Measurements from ENCODE around the gene GNA12. TPM values are rescaled to one million over a fixed set of nuclear protein-coding genes. Genes with fewer than 3 reads are reported as not detected.
A peak's percentile ranks its signal among the peaks of the same experiment; 100 is the strongest.

GNA12 gene
- total and polyA plus RNA-seq, 10 of the 15 experiments (the other 5 are each of a cell fraction or from before 2014, with no cell fraction given): 1.9 to 51.8 (median 12.6) TPM

DNA sequence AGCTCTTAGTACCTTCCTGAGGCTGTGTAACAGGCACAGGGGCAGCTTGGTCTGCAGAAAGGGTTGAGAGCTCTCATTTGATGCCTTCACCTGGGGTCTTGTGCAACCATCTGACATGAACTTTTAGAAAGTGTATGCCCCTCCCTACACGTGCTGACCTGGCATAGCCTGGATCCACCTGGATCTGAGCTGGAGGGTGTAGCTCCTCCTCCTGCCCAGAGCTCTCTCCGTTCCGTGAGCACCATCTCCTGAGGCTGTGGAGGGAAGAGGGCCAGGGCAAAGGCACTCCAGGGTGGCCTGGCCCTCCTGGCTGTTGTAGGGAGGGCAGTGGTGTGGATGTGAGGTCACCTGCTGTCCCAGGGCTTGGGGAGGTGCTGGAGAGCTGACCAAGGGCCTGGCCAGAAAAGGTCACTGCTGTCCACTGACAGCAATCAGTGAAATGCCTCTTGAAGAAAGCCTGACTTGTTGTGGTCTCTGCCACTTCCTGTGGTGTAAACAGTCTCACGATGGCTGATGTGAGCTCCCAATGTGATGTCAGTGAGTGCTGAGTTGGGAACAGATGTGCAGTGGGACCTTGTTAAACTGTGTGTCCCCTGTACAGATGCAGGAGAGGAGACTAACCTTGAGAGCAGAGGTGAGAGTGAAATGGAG lies 133.1 kb downstream of the GNA12 start (continued):
- no peak for TF ChIP-seq TCF7 (IDR thresholded peaks at IDR 0.05; ENCODE audit: borderline replicate concordance)
- peak; percentile 53 for TF ChIP-seq DPF2 (IDR thresholded peaks at IDR 0.05)
- TF ChIP-seq KAT2A (conservative IDR thresholded peaks at IDR 0.05; ENCODE audit: control insufficient read depth, low read depth, low read length): no peak
- TF ChIP-seq YBX1 (IDR thresholded peaks at IDR 0.05): no peak
- no peak for TF ChIP-seq ELK1 (IDR thresholded peaks at IDR 0.05; ENCODE audit: low read depth, low read length)
- TF ChIP-seq, protein P1, sequence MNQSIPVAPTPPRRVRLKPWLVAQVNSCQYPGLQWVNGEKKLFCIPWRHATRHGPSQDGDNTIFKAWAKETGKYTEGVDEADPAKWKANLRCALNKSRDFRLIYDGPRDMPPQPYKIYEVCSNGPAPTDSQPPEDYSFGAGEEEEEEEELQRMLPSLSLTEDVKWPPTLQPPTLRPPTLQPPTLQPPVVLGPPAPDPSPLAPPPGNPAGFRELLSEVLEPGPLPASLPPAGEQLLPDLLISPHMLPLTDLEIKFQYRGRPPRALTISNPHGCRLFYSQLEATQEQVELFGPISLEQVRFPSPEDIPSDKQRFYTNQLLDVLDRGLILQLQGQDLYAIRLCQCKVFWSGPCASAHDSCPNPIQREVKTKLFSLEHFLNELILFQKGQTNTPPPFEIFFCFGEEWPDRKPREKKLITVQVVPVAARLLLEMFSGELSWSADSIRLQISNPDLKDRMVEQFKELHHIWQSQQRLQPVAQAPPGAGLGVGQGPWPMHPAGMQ (IDR thresholded peaks at IDR 0.05; ENCODE audit: borderline replicate concordance): no peak
- no peak for TF ChIP-seq MYB (IDR thresholded peaks at IDR 0.05; ENCODE audit: borderline replicate concordance, low read depth, low read length)
- no peak for TF ChIP-seq ZNF384 (IDR thresholded peaks at IDR 0.05; ENCODE audit: borderline replicate concordance, low read depth, low read length)
- peak; percentile 69 for TF ChIP-seq MTA2 (IDR thresholded peaks at IDR 0.05; ENCODE audit: low read depth)
- TF ChIP-seq NFXL1 (IDR thresholded peaks at IDR 0.05; ENCODE audit: borderline replicate concordance): no peak
- peak; percentile 63 for TF ChIP-seq PKNOX1 (IDR thresholded peaks at IDR 0.05)
- TF ChIP-seq CHD4 (IDR thresholded peaks at IDR 0.05): no peak
- 0 out of 2 replicates have a peak, but pooled peaks have one; percentile 2 for TF ChIP-seq POLR2A (IDR thresholded peaks at IDR 0.05; ENCODE audit: low read depth, low read length)
- TF ChIP-seq BACH1 (IDR thresholded peaks at IDR 0.05; ENCODE audit: borderline replicate concordance): no peak
- TF ChIP-seq RAD51 (IDR thresholded peaks at IDR 0.05): no peak
- TF ChIP-seq SREBF1 (IDR thresholded peaks at IDR 0.05; ENCODE audit: low read length): no peak
- peak; percentile 23 for TF ChIP-seq MEF2B (IDR thresholded peaks at IDR 0.05; ENCODE audit: partially characterized antibody, poor library complexity, severe bottlenecking)
- peak; percentile 78 for TF ChIP-seq NR2F1 (conservative IDR thresholded peaks at IDR 0.05)
- TF ChIP-seq JUNB (IDR thresholded peaks at IDR 0.05): no peak
- TF ChIP-seq CHD2 (IDR thresholded peaks at IDR 0.05; ENCODE audit: borderline replicate concordance, low read depth, low read length): peak; percentile 53; the same call in 1 of the 2 replicates
- peak; percentile 60 to 64; a peak in 3 of 4 replicates for TF ChIP-seq BHLHE40 (IDR thresholded peaks at IDR 0.05; ENCODE audit: borderline replicate concordance in 1 of 2, low read depth in 2 of 2, low read length in 1 of 2)
- no peak for TF ChIP-seq ATF3 (IDR thresholded peaks at IDR 0.05; ENCODE audit: borderline replicate concordance, extremely low read depth, low read depth, low read length)
- TF ChIP-seq, protein P2, sequence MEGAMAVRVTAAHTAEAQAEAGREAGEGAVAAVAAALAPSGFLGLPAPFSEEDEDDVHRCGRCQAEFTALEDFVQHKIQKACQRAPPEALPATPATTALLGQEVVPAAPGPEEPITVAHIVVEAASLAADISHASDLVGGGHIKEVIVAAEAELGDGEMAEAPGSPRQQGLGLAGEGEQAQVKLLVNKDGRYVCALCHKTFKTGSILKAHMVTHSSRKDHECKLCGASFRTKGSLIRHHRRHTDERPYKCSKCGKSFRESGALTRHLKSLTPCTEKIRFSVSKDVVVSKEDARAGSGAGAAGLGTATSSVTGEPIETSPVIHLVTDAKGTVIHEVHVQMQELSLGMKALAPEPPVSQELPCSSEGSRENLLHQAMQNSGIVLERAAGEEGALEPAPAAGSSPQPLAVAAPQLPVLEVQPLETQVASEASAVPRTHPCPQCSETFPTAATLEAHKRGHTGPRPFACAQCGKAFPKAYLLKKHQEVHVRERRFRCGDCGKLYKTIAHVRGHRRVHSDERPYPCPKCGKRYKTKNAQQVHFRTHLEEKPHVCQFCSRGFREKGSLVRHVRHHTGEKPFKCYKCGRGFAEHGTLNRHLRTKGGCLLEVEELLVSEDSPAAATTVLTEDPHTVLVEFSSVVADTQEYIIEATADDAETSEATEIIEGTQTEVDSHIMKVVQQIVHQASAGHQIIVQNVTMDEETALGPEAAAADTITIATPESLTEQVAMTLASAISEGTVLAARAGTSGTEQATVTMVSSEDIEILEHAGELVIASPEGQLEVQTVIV (IDR thresholded peaks at IDR 0.05; ENCODE audit: borderline replicate concordance, partially characterized antibody): no peak
- TF ChIP-seq SMC3 (IDR thresholded peaks at IDR 0.05; ENCODE audit: borderline replicate concordance, low read length): no peak; the same call in 1 of the 2 replicates
- no peak for TF ChIP-seq ETV6 (conservative IDR thresholded peaks at IDR 0.05 in 1 of 2, IDR thresholded peaks at IDR 0.05 in 1 of 2; ENCODE audit: borderline replicate concordance in 1 of 2, low read depth in 1 of 2)
- TF ChIP-seq NFIC (IDR thresholded peaks at IDR 0.05; ENCODE audit: low read depth, low read length): no peak
